ENCODE measurements around the gene OSCAR.
"Not testable (repeated sequence)": the region's sequence is repeated elsewhere in the genome, so short reads cannot be mapped to it uniquely, and the experiment has no call there.

The OSCAR gene

DNA sequence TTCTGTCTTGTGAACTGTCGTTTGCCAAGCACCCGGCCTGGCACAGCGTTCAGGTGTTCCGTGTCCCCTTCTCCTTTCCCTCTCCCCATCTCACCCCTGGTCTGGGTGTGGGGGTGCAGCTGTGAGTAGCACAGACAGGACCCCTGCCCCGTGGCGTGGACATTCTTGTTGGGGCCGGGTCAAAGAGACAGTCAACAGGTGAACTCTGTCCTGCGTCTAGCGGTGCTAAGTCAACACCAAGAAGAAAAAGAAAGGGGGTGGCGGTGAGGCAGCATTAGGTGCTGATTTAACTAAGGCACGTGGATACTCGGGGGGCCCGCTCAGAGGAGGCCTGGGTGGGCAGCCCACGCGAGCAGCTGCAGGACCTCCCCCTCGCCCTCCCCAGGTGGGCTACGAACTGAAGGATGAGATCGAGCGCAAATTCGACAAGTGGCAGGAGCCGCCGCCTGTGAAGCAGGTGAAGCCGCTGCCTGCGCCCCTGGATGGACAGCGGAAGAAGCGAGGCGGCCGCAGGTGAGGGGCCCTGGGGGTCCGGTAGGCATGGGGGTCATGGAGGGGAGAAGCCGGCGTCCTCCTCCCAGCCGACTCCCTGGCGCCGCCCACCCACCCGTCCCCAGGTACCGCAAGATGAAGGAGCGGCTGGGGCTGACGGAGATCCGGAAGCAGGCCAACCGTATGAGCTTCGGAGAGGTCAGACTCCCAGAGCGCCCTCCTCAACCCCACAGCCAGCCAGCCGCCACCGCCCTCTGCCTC lies 27.3 kb upstream of the OSCAR start:
- no peak for DNase-seq (ENCODE audit: extremely low read depth in 1 of 2, low read depth in 1 of 2)

DNA sequence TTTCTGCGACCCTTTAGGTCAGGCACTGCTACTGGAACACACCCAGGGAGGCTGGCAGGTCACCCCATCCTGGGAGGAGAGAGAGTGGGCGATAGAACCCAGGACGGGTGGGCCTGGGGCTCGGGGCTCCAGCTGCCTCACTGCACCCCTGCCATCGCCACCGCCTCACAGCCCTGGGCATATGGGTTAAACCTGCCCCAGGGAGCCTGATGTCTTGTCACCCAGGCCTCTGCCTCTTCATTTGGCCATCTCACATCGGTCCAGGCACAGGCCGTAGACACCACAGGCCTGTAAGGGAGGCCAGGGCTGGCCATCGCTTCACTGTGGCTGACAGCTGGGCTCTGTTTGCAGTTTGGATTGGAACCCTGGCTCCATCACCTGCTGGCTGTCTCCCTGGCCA lies 25.1 kb upstream of the OSCAR start:
- DNase-seq (ENCODE audit: extremely low read depth in 1 of 2, low read depth in 1 of 2) = no peak

DNA sequence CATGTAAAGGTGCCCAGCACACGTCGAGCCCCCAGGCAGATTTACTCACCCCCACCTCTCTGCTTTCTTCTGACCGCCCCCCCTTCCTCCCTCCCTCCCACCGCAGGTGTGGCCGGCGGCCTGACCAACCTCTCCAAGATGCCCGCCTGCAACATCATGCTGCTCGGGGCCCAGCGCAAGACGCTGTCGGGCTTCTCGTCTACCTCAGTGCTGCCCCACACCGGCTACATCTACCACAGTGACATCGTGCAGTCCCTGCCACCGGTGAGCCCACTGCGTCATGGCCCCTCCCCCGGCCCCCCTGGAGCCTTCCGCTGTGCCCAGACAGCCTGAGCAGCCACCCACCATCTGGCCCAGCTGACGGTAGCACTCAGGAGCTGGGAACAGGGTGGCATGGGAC lies 23.8 kb upstream of the OSCAR start:
- no peak for DNase-seq (ENCODE audit: extremely low read depth in 1 of 2, low read depth in 1 of 2)

GRCh38 chr19:54123682-54124081 lies 23.1 kb upstream of the OSCAR start:
- DNase-seq (ENCODE audit: extremely low read depth in 1 of 2, low read depth in 1 of 2) = no peak

DNA sequence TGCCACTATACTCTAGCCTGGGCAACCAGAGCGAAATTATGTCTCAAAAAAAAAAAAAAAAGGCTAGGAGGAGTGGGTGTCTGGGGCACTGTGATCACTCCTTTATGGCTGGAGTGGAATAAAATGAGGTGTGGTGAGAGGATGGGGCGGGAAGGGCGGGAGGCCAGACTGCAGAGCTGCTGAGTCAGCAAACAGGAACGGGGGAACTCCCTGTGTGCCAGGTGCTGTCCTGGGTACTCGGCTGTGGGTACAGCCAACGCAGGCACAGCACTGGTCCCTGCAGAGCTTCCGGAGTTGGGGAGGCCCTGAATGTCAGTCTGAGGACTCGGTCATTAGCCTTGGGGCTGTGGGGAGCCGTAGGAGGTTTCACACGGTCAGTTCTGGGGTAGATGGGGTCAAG lies 20.7 kb upstream of the OSCAR start:
- DNase-seq (ENCODE audit: extremely low read depth in 1 of 2, low read depth in 1 of 2) = no peak

DNA sequence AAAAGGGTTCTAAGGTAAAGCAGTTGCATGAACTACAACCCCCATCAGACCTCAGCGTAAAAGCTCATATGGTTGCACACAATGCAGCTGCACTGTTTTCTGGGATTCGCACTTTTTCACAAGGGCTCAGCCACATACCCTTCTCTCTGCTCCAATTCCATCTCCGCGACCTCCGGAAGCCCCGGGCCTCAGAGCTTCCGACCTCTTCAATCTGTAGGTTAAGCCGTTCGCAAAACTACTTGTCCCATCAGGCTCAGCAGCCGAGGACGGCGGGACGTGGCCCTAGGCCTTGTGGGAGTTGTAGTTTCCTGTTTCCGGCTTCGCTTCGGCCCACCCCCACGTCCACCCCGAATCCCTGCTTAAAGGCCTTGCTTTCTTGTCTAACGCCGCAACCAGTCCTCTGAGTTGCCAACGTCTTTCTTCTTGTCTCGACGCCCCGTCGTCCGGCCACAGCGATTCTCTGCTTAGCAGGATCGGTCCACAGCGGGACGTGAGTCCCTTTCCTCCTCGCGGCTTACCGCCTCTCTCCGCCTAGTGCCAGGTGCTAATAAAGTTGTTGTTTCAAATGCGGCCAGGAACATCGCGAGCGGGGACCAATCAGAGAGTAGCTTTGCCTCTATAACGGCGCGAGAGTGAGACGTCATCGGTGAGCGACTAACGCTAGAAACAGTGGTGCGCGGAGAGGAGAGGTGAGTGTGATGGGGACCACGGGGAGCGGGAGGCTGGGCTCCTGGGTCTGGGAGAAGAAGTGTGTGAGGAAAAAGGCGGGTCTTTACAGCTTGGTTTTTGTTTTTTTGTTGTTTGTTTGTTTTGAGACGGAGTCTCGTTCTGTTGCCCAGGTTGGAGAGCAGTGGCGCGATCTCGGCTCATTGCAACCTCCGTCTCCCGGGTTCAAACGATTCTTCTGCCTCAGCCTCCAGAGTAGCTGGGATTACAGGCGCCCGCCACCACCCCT lies 14.8 kb upstream of the OSCAR start, which contains the start of the genes PRPF31 and TFPT:
Gene PRPF31, plus strand, starts transcription at position 646 of the 955 bp plus-strand sequence. CDS start 2,525 bp downstream, outside the sequence.
Gene TFPT, minus strand, starts transcription at position 549 of the 955 bp plus-strand sequence. Its CDS starts 388 bp downstream, at position 161.
- peak; percentile 89 to 96 for DNase-seq (ENCODE audit: extremely low read depth in 1 of 2, low read depth in 1 of 2)

GRCh38 chr19:54114340-54115108 lies 13.9 kb upstream of the OSCAR start:
- peak in 1 of 2 donors; percentile 28 for DNase-seq (ENCODE audit: extremely low read depth in 1 of 2, low read depth in 1 of 2)

GRCh38 chr19:54109651-54110050 lies 9.0 kb upstream of the OSCAR start:
- DNase-seq (ENCODE audit: extremely low read depth in 1 of 2, low read depth in 1 of 2) = no peak

DNA sequence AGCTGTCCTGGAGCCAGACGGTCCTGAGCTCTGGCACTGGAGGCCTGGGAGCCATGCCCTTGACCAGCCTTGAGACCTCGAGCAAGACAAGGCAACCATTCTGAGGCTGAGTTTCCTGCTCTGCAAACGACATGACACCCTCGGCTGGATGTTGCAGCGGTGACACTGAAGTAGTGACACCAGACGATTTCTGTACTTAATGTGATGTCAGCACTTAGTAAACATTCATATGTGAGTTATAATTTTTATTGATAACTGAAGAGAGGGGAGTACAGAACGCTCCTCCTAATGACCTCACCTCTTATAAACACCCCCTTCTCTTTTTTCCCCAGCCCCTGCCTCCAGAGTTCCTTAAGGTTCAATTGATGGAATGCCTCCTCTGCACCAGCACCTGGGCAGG lies 7.9 kb upstream of the OSCAR start:
- DNase-seq (ENCODE audit: extremely low read depth in 1 of 2, low read depth in 1 of 2) = no peak

DNA sequence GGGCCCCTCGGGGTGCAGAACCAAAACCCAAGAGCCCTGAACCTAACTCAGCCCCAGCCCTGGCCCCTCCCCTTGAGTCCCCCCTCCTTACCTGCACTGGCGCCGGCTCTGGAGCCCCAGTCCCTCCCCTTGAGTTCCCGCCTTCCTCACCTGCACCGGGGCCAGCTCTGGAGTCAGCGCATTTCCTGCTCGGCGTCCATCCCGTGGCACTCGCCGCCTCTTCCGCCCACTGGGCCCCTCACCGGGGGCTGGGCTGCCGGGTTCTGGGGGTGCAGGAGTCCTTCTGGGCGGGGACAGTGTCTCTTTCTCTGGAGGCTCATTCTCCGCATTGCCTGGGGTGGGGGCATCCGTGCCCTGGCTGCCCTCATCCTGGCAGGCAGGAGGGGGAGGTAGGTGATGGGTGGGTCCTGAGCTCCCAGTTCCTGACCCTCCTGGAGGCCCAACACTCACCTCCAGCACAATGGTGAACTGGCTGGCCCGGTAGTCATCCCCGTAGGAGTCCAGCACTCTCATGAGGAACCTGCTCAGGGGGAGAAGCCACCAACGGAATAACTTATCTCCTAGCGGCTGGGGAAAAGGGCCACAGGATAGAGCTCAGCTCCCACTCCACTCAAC lies 7.4 kb upstream of the OSCAR start:
- no peak for DNase-seq (ENCODE audit: extremely low read depth in 1 of 2, low read depth in 1 of 2)

DNA sequence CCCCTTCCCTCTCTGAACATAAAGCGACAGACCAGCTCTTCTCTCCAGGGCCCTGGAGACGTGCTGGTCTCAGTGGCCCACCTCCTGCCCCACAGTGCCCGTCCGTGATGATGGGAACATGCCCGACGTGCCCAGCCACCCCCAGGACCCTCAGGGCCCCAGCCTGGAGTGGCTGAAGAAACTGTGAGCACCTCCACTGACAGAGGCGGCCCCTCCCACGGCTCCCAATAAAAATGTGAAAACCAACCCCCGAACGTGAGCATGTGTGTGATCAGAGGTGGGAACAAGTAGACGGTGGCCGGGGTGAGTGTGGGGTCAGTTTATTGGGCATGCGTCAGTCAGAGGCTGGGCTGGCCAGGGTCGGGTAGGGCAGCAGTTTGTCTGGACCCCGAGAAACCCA lies 6.1 kb upstream of the OSCAR start:
- DNase-seq (ENCODE audit: extremely low read depth in 1 of 2, low read depth in 1 of 2) = no peak

- DNase-seq (ENCODE audit: extremely low read depth in 1 of 2, low read depth in 1 of 2) = no peak
Measured at GRCh38 chr19:54105796-54106195, 5.2 kb upstream of the OSCAR start.

- no peak for DNase-seq (ENCODE audit: extremely low read depth in 1 of 2, low read depth in 1 of 2)
Measured at GRCh38 chr19:54104998-54105715, 4.6 kb upstream of the OSCAR start.

GRCh38 chr19:54102421-54103169 lies 2.0 kb upstream of the OSCAR start, which contains the start of gene NDUFA3:
NDUFA3 (plus strand) TSS chr19:54102855; CDS start chr19:54102879, 24 bp downstream.
- DNase-seq (ENCODE audit: extremely low read depth in 1 of 2, low read depth in 1 of 2) = peak; percentile 94 to 97

DNA sequence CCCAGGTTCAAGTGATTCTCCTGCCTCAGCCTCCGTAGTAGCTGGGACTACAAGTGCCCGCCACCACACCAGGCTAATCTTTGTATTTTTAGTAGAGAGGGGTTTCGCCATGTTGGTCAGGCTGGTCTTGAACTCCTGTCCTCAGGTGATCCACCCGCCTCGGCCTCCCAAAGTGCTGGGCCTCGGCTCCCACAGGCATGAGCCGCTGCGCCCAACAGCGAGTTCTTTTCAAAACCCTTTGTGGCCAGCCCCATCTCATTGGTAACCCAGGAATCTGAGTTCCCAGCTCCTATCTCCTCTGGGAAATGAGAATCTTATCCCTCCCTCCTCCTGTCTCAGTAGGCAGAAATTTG lies 724 bp downstream of the OSCAR start:
- DNase-seq (ENCODE audit: extremely low read depth in 1 of 2, low read depth in 1 of 2) = not testable (repeated sequence)

DNA sequence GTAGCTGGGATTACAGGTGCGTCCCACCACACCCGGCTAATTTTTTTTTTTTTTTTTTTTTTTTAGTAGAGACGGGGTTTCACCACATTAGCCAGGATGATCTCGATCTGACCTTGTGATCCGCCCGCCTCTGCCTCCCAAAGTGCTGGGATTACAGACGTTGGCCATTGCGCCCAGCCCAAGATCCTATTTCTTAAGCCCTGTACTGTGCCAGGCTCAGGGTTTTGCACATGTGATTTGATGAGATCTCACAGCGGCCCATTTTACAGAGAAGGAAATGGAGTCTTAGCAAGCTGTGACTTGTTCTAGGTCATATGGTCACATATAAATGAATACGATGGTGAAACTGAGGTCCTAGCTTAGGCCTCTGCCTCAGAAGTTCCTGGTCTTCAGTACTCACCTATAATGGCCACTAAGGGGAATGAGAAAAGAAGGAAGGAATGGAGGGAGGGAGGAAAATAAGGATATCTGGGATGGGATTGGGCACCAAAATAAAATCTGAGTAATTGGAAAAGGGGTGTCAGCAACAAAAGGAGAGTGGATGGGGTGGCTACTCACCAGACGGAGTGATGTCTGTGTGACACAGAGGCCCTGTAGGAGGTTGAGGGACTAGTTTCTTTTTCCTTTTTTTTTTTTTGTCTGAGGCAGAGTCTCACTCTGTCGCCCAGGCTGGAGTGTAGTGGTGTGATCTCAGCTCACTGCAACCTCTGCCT lies 1.3 kb downstream of the OSCAR start:
- no peak for DNase-seq (ENCODE audit: extremely low read depth in 1 of 2, low read depth in 1 of 2)

GRCh38 chr19:54096617-54097106 lies 3.9 kb downstream of the OSCAR start:
- DNase-seq (ENCODE audit: extremely low read depth in 1 of 2, low read depth in 1 of 2) = no peak
